H1 (cell line): ENCODE data around the gene SRRM5. TPM values are rescaled to one million over a fixed set of nuclear protein-coding genes. Genes with fewer than 3 reads are reported as not detected.

ENCODE experiments used
- ASH2L ChIP-seq: fragments of 200-600, 300-600 bp; sonication (generic); IDR thresholded peaks from one replicate; pipeline ENCODE4 v1.7.1; 2017; ENCODE audit warnings: low read length
- BCL11A ChIP-seq, 2 experiments: IDR thresholded peaks; one replicate each; pipeline ENCODE4 v1.6.1; 2011; ENCODE audit warnings: low read depth in 2 of 2, low read length in 2 of 2, mild to moderate bottlenecking in 2 of 2
- CHD2 ChIP-seq: IDR thresholded peaks from 2 replicates; pipeline ENCODE4 v1.6.1; 2012; ENCODE audit warnings: low read length, improper control_type of control experiment
- CREB1 ChIP-seq: IDR thresholded peaks from 2 replicates; pipeline ENCODE4 v1.6.1; 2012; ENCODE audit warnings: inconsistent platforms
- CTBP2 ChIP-seq: IDR thresholded peaks from 2 replicates; pipeline ENCODE4 v1.7.0; 2011; ENCODE audit warnings: borderline replicate concordance, mild to moderate bottlenecking, moderate library complexity, mixed read lengths, low read length; ENCODE audit not compliant: insufficient read depth, insufficient read length
- EZH2 ChIP-seq: fragments of 200-600 bp; sonication (generic); IDR thresholded peaks from 2 replicates; pipeline ENCODE4 v1.7.1; 2012; ENCODE audit warnings: low read depth, mild to moderate bottlenecking, moderate library complexity, low read length, inconsistent platforms; ENCODE audit not compliant: severe bottlenecking
- FOSL1 ChIP-seq: IDR thresholded peaks from 2 replicates; pipeline ENCODE4 v1.6.1; 2011; ENCODE audit warnings: mild to moderate bottlenecking, low read depth, low read length, moderate library complexity; ENCODE audit not compliant: insufficient read depth
- GABPA ChIP-seq: IDR thresholded peaks from 2 replicates; pipeline ENCODE4 v1.6.1; 2011; ENCODE audit warnings: mild to moderate bottlenecking, low read length, moderate library complexity, borderline replicate concordance; ENCODE audit not compliant: insufficient read depth
- HDAC6 ChIP-seq: IDR thresholded peaks from one replicate; pipeline ENCODE4 v1.7.1; 2012; ENCODE audit warnings: low read depth, mild to moderate bottlenecking, inconsistent platforms, low read length, moderate library complexity
- JUN ChIP-seq: IDR thresholded peaks from 2 replicates; pipeline ENCODE4 v1.6.1; 2011; ENCODE audit warnings: low read depth, mild to moderate bottlenecking, improper control_type of control experiment, low read length
- KDM1A ChIP-seq: fragments of 200-600, 300-600 bp; sonication (generic); IDR thresholded peaks from 2 replicates; pipeline ENCODE4 v1.7.1; 2016; ENCODE audit warnings: mild to moderate bottlenecking, low read length, borderline replicate concordance
- KDM5A ChIP-seq: fragments of 200-600 bp; IDR thresholded peaks from 2 replicates; pipeline ENCODE4 v1.7.1; 2012; ENCODE audit warnings: mild to moderate bottlenecking, low read length, inconsistent platforms, mixed read lengths
- NRF1 ChIP-seq: IDR thresholded peaks from 2 replicates; pipeline ENCODE4 v1.6.1; 2011; ENCODE audit warnings: mild to moderate bottlenecking, low read depth, low read length, improper control_type of control experiment
- POU5F1 ChIP-seq: IDR thresholded peaks from 2 replicates; pipeline ENCODE4 v1.6.1; 2011; ENCODE audit warnings: low read depth, mild to moderate bottlenecking, low read length, moderate library complexity
- RFX5 ChIP-seq: IDR thresholded peaks from 2 replicates; pipeline ENCODE4 v1.6.1; 2011; ENCODE audit warnings: low read depth, low read length, improper control_type of control experiment, borderline replicate concordance
- SP4 ChIP-seq: IDR thresholded peaks from 2 replicates; pipeline ENCODE4 v1.6.1; 2012; ENCODE audit warnings: low read length, inconsistent platforms
- TAF1 ChIP-seq: IDR thresholded peaks from 2 replicates; pipeline ENCODE4 v1.6.1; 2011; ENCODE audit warnings: mild to moderate bottlenecking, low read depth, low read length
- TBP ChIP-seq: IDR thresholded peaks from 2 replicates; pipeline ENCODE4 v1.6.1; 2011; ENCODE audit warnings: low read depth, low read length, improper control_type of control experiment
- YY1 ChIP-seq: IDR thresholded peaks from 2 replicates; pipeline ENCODE4 v1.6.1; 2011; ENCODE audit warnings: low read depth, mild to moderate bottlenecking, low read length
- ZNF274 ChIP-seq: IDR thresholded peaks from 2 replicates; pipeline ENCODE4 v1.7.0; 2012; ENCODE audit warnings: low read length, borderline replicate concordance; ENCODE audit errors: extremely low read depth
- polyA plus RNA-seq, 7 experiments: library from polyadenylated mRNA; depleted of rRNA in 3 of 7; stranded (reverse) in 5 of 7; unstranded in 2 of 7; fragments of >200 nt in 5 of 7; fragments of 200-250 nt in 2 of 7; gene quantifications; 1 replicate in 5 of 7; 2 replicates in 1 of 7; 4 replicates in 1 of 7; pipeline versions ENCODE4 v1.2.1 to v1.2.3, GENCODE V29; 2011 to 2013; ENCODE audit warnings: missing spikeins in 2 of 7, mixed read lengths in 2 of 7
- total RNA-seq: library from RNA; stranded (reverse); fragmentation: NEBNext Ultra II Directional; extraction: Animal tissue kit (Norgen Biotek cat#: 25700); gene quantifications from 2 replicates; pipeline ENCODE4 v1.2.1, GENCODE V29; 2021
- TF ChIP-seq, protein P1 (sequence below): IDR thresholded peaks from 2 replicates; pipeline ENCODE4 v1.6.1; 2011; ENCODE audit warnings: low read depth, mild to moderate bottlenecking, low read length; ENCODE audit not compliant: insufficient read depth

The SRRM5 gene
- total and polyA plus RNA-seq, 2 of the 8 experiments (the other 6 are each of a cell fraction or from before 2014, with no cell fraction given), result 0.06 to 0.11 TPM

- TF ChIP-seq EZH2 (no peak), BCL11A (IDR thresholded peaks at IDR 0.05; ENCODE audit: low read depth in 2 of 2, low read length in 2 of 2) (no peak), KDM1A (no peak), KDM5A (no peak), SP4 (no peak), ZNF274 (no peak), HDAC6 (no peak), NRF1 (no peak), TBP (no peak), RFX5 (no peak), POU5F1 (no peak), YY1 (no peak), ASH2L (no peak), CREB1 (no peak), CHD2 (no peak), FOSL1 (no peak), CTBP2 (no peak), JUN (no peak), GABPA (no peak), TAF1 (peak; percentile 42; the same call in 1 of the 2 replicates)
- TF ChIP-seq, protein P1, sequence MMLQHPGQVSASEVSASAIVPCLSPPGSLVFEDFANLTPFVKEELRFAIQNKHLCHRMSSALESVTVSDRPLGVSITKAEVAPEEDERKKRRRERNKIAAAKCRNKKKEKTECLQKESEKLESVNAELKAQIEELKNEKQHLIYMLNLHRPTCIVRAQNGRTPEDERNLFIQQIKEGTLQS, result no peak
These were observed 23.1 kb downstream of the SRRM5 start (continued) for GRCh38 chr19:43634872-43635560.
